GM19023 (cell line): ENCODE measurements around the gene CELF2.

Experiments
- ATAC-seq: cut with Tn5 transposase; IDR thresholded peaks from one replicate; pipeline ENCODE4 v1.9.1; 2021; ENCODE audit warnings: mild to moderate bottlenecking, moderate library complexity; ENCODE audit not compliant: unreplicated experiment

CELF2 gene

DNA sequence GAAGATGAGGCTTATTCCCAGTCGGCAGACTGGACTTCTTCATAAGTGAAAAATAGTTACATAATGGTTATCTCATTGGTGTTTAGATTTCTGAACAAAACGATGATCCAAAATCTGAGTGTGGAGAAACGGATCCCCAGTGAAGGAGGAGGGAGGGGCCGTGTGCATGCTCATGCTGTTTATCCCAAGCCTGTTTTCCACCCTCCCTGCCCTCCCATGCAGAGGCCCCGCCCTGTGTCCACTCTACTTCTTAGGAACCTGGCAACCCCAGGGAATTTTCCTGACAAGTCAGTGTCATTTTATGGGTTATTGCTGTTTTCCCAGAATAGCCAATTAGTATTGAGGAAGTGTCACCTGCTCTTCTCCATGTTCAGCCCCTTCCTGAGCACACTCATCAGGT lies 174.0 kb downstream of the CELF2 start:
- no peak for ATAC-seq

GRCh38 chr10:11192304-11193000 lies 174.8 kb downstream of the CELF2 start:
- no peak for ATAC-seq

GRCh38 chr10:11193001-11193551 lies 175.4 kb downstream of the CELF2 start:
- no peak for ATAC-seq

DNA sequence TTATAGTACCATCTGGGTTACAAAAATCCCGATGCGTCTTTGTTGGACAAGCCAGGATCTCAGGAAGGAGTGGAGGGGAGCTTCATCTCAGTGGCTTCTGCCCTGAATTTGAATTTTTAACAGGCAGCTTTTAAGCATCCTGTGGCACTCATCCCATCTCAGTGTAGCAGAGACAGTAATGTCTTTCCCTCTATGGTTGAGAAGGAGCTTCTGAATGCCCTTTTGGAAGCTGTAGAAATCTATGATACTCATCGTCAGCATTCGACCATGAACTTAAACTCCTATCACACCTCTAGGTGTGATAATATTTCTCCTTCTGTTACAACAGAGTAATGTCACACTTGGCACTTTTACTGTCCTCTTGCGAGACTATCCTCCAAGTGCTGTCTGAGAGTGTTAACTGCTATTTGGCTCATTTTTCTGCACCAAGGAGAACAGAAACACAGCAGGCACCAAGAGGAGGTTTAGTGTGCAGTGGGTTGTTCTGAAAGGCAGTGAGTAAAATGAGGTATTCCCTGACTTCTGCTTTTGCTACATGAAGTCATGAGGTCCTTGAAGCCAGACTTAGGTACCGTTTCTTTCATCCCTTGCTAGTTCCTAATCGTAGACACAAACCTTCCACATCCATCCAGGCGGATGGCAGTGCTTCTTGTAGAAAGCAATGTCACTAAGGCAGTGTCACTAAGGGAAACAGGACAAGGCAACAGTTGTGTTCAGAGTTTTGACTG lies 177.4 kb downstream of the CELF2 start:
- ATAC-seq, result no peak

- ATAC-seq, result no peak
Observed at GRCh38 chr10:11195623-11196022, 178.0 kb downstream of the CELF2 start.

- peak; percentile 57 for ATAC-seq
Observed at GRCh38 chr10:11197266-11197712, 179.6 kb downstream of the CELF2 start.

DNA sequence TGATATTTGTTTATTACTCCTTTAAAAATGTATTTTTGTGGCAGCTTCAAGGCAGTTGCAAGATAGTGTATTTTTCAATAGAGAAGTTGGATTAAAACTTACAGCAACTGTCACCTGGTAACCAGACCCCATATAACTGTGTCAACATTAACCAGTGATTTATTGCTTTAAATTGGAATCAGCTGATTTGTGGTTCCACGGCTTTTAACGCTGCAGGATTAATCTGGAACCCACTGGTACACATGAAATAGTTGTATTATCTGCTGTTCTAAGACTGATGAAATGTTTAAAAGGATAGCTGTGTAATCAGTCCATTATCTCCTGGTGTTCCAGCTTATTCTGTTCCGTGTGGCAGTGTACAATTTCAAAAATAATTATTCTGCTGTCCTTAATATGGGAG lies 180.2 kb downstream of the CELF2 start:
- no peak for ATAC-seq

- no peak for ATAC-seq
Observed at GRCh38 chr10:11201911-11202310, 184.2 kb downstream of the CELF2 start.

GRCh38 chr10:11204351-11204942 lies 186.8 kb downstream of the CELF2 start:
- ATAC-seq, result no peak

- ATAC-seq, result no peak
Observed at GRCh38 chr10:11205030-11205772, 187.5 kb downstream of the CELF2 start.

DNA sequence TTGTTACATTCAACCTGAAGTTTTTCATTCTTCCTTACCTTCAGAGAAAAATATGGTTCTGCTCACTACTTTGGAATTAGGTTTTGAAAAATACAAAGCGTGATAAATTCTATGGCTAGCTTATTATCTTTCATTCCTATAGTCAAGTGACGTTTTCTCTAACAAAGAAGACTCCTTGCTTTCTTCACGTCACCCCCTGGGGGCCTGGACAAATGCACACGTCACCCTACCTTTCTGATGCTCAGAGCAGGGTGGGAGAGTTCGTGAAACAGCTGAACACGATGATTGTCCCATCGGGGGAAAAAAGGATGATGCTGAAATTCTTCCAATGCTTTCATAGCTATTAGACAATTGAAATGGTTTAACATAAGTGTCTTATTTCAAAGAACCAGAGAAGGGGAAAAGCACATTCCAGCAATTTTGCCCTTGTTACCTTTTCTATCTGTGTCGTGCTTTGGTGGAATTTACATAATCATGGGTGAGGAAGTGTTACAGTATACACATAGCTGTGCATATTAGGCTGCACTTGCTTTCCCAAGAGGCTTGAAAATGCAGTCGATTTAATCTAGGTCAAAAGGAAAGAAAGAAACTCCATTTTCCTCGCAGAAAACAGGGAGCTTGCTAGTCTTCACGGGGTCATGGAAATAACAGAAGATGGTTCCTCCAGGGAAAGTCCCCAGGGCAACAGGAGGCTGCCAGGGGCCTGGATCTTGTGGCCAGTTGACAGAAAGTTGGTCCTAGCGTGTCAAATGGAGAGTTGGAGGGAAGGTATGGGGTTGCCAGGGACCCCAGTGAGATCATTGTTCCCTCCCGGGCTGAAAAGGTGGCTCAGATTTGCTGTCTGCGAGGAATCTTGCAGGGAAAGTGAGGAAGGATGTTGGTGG lies 189.2 kb downstream of the CELF2 start:
- ATAC-seq, result no peak

DNA sequence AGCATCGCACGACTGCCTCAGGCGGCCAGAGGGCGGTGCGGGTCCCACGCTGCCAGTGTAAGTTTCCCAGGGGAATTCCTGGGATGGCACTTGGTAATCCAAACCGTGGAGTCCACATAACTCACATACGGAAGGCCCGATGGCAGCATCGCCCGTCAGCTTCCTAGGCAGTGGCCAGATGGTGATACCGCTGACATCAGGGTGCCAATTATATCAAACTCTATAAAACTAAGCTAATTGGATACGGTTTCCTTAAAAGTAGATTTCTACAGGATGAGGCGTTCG lies 189.8 kb downstream of the CELF2 start:
- ATAC-seq, result no peak

DNA sequence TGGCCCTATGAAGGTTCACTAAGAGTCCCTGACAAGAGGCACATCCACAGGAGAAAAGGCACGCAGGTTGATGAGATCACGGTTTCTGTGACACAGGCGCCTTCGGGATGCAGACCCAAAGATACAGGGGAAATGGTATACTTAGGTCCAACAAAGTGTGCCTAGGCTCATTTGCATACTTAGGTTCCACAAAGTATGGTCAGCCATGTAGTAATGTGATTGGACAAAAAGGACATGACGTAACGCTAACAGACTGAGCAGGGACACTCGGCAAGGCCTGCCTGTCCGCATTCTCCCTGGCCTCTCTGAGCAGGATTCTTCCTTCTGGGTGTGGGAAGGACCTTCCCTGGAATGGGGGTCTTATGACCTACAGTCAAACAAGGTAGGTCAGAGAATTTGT lies 190.6 kb downstream of the CELF2 start:
- no peak for ATAC-seq

DNA sequence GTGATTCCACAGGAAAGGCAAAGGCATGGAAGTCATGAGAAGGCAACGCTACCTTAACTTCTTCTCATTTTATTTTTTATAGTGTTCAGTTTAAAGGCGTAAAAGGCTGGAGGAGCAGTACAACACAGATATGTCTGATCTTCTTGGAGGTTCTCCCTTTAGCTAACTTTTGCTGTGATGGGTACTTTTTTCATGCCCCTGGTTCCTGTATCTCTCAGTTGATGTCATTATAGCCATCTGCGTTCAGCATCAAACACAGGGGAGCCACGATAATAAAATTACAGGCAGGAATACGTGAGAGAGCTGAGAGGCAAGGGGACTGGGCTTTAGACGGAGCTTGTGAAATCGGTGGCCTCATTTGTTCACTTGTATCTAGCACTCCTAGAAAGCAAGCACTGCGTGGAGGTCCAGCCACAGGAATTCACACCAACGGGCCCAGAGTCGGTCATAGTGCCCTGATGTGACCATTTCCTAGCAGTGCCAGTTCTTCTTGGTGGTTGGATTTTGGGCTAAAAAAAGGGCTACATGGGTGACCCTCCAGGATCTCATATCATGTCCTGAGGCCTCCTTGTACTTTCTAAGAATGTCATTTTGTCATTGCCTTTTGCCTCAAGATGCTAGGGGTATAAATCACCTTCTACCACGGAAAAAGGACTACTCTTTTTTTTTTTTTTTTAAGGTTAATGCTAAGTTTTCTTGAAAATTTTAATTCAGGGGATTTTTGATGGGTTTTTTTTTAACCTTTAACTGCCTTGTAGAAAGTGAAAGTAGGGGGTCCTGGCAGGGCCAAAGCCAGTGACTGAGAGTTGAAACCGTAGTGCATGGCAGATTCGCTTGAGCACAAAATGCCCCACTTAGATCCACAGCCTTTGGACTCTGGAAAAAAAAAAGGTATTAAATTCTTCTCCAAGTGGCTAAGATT lies 191.5 kb downstream of the CELF2 start:
- ATAC-seq, result no peak

DNA sequence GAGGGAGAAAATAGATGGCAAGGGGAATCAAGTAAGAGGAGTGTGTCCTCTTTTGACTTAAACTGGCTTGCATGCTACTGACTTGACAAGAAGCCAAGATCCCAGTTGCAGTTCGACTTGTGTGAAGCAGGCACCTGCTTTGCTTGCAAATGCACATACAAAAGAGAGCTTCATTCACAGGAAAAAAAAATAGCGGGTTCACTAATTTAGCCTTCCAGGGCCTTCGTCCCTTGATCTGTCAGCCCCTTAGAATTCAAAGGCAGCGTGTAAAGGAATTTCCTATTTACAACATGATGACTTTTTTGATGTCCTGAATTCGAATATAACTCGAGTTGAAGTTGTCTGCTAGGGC lies 192.1 kb downstream of the CELF2 start:
- no peak for ATAC-seq

- ATAC-seq, result no peak
Observed at GRCh38 chr10:11210211-11210922, 192.7 kb downstream of the CELF2 start.

DNA sequence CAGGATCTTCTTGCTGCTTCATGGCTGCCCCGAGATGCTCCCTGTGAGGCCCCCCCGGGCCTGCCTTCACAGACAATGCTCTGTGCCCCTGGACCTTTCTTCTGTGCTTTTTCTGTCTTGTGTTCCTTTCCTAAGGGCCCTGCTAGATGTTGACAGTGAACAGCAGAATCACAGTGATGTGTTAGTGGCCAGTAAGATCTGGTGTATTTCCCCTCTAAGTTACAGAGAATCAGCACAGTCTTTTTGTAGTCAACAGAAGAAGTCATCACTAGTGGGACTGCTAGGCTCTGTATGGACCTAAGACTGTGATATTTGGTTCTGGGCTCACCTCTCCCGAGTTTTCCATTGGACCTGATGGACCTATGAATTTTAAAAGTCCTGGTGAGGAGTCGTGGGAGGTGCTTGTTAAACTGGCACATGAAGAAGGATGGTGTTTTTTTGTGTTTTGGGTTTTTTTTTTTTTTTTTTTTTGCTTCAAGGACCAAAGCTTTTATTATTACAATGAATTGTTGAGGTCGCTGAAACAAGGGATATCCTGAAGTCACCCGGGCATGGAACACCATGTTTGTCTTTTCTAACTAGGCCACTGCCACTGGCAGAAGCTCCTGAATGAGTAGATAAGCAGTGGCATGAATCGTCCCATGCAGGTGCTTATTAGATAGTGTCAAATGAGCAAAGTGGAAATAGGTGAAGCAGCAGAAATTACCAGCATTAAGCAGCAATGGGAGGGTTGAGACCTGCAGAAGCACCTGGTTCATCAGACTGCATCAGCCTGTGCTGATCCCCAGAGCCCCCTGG lies 194.8 kb downstream of the CELF2 start:
- no peak for ATAC-seq

DNA sequence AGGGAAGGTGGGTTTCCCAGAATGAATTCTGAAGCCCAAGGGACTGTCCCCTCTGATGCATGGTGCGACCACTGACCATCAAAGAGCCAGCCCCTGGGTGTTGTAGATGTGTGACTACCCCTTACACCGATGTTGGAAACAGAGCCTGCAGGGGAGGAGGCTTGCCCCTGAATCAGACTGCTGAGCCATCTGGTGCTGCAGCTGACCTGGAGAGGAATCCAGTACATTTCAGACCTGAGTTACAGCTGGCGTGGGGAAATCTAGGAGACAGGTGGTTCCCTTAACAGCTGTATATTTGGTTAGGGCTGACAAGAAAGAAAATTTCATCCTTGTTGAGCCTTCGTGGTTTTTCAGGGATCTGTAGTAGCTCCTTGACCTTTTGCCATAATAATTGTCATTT lies 195.5 kb downstream of the CELF2 start:
- no peak for ATAC-seq
